Chondrocyte (in vitro differentiated cells): ENCODE measurements around the gene NT5DC4. TPM values are rescaled to one million over a fixed set of nuclear protein-coding genes. Genes with fewer than 3 reads are reported as not detected.

Experiments used
- DNase-seq: peaks from one replicate; pipeline ENCODE4 v3.0.0; 2021; ENCODE audit warnings: mixed read lengths, low spot score
- H3K27ac Mint-ChIP-seq: one replicate; pipeline ENCODE4 v1.8.0; 2021; ENCODE audit warnings: mild to moderate bottlenecking, moderate library complexity, mixed read lengths; ENCODE audit not compliant: unreplicated experiment
- H3K27me3 Mint-ChIP-seq: 2 replicates; pipeline ENCODE4 v1.8.0; 2021; ENCODE audit warnings: low read depth, mixed read lengths
- H3K36me3 Mint-ChIP-seq: 2 replicates; pipeline ENCODE4 v1.8.0; 2021; ENCODE audit warnings: low read depth, mixed read lengths
- H3K4me1 Mint-ChIP-seq: 2 replicates; pipeline ENCODE4 v1.8.0; 2021; ENCODE audit warnings: low read depth, mild to moderate bottlenecking, mixed read lengths
- H3K4me3 Mint-ChIP-seq: one replicate; pipeline ENCODE4 v1.8.0; 2021; ENCODE audit warnings: mild to moderate bottlenecking, moderate library complexity, mixed read lengths; ENCODE audit not compliant: unreplicated experiment
- H3K9me3 Mint-ChIP-seq: 2 replicates; pipeline ENCODE4 v1.8.0; 2021; ENCODE audit warnings: low read depth, mixed read lengths
- total RNA-seq: library from RNA; stranded (reverse); gene quantifications from 3 replicates; pipeline ENCODE4 v1.2.1, GENCODE V29; 2021
- TF ChIP-seq, protein P1 (sequence below): fragments of 200-600 bp; sonication (generic); IDR thresholded peaks from 2 replicates; pipeline ENCODE4 v1.5.0; 2021; ENCODE audit warnings: antibody characterized with exemption, mild to moderate bottlenecking, moderate library complexity

Gene NT5DC4
- total RNA-seq, 1 donor from 2014 or later, result not detected

DNA sequence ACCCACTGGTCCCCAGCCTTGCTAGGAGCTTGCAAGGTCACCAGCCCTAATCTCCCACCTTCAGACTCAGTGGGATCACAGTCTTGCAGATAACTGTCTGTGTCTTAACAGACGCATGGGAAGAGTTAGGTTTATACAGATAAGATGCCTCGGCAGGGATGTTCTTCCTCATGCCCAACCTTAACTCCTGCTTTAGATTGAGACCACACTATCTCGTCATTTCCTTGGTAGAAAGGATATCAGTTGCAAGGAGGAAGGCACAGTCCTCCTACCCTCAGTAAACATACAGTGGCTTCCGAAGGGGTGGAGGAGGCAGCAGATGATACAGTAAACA, 7.2 kb downstream of the NT5DC4 start:
- no peak for DNase-seq
- H3K36me3 Mint-ChIP-seq, result no peaks in the 10 kb centered on the region
- H3K9me3 Mint-ChIP-seq, result no peaks in the 10 kb centered on the region
- no peak overlapping the region for H3K27ac Mint-ChIP-seq
- peaks cover 17% of the 10 kb centered on the region for H3K4me1 Mint-ChIP-seq
- H3K4me3 Mint-ChIP-seq, result no peak overlapping the region
- TF ChIP-seq, protein P1, sequence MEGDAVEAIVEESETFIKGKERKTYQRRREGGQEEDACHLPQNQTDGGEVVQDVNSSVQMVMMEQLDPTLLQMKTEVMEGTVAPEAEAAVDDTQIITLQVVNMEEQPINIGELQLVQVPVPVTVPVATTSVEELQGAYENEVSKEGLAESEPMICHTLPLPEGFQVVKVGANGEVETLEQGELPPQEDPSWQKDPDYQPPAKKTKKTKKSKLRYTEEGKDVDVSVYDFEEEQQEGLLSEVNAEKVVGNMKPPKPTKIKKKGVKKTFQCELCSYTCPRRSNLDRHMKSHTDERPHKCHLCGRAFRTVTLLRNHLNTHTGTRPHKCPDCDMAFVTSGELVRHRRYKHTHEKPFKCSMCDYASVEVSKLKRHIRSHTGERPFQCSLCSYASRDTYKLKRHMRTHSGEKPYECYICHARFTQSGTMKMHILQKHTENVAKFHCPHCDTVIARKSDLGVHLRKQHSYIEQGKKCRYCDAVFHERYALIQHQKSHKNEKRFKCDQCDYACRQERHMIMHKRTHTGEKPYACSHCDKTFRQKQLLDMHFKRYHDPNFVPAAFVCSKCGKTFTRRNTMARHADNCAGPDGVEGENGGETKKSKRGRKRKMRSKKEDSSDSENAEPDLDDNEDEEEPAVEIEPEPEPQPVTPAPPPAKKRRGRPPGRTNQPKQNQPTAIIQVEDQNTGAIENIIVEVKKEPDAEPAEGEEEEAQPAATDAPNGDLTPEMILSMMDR, result no peak
- no peaks in the 10 kb centered on the region for H3K27me3 Mint-ChIP-seq

DNA sequence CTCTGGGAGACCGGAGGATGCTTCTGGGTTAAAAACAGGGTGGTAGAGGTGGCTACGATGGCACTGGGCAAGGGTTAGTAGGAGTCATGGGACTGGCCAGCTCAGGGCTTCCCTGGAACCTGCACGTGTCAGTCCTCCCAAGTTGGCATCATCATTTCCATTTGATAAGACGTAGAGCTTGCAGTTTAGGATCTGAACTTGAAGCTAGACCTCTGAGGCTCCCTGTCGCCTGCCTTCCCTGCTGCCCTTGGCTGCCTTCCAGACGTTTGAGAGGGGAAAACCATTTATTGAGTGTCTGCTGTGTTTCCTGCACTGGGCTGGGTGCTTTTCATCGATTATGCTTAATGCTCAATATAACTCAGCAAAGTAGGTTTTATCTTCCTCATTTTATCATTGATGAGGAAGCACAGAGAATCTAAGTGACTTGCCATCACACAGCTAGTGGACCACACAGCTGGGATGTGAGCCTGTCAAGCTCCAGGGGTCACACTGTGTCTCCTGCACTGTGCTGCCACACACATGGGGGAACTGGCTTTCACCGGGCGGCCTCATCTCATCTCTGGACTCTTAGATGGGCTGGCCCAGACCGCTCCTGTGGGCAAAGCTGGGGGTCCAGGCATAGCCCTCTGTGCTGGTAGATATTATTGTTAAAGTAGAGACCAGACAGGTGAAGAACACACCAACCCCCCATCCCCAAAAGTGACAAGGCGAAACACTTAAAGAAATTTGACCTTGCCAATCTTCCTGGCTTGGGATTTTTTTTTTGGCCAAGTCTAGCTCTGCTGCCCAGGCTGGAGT, 7.8 kb downstream of the NT5DC4 start:
- Mint-ChIP-seq H3K36me3 (no peaks in the 10 kb centered on the region), H3K27me3 (no peaks in the 10 kb centered on the region)

DNA sequence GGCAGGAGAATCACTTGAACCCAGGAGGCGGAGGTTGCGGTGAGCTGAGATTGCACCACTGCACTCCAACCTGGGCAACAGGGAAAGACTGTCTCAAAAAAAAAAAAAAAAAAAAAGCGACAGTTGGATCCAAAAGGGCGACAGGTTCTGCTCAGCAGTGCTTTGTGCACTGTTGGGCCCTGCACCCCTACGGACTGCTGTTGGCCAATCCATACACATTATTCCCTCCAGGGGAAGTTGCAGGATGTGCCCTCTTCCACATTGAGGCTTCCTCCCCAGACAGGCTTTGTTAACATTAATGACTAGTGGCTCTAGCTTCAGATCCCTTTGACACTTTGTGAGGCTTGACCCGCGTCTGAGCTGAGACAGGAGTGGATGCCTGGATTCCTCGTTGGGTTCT, 9.4 kb downstream of the NT5DC4 start:
- H3K27me3 Mint-ChIP-seq, result no peaks in the 10 kb centered on the region
- no peak for DNase-seq
- no peaks in the 10 kb centered on the region for H3K36me3 Mint-ChIP-seq
- no peak overlapping the region for H3K27ac Mint-ChIP-seq
- H3K9me3 Mint-ChIP-seq, result no peaks in the 10 kb centered on the region
- H3K4me1 Mint-ChIP-seq, result peaks cover 17% of the 10 kb centered on the region
- no peak overlapping the region for H3K4me3 Mint-ChIP-seq
- TF ChIP-seq, protein P1, result no peak

More for the DNA sequence above, 7.8 kb downstream of the NT5DC4 start:
- DNase-seq, result no peak
- Mint-ChIP-seq H3K4me1 (peaks cover 17% of the 10 kb centered on the region), H3K4me3 (no peak overlapping the region), H3K9me3 (no peaks in the 10 kb centered on the region), H3K27ac (no peak overlapping the region)
- TF ChIP-seq, protein P1, result no peak

DNA sequence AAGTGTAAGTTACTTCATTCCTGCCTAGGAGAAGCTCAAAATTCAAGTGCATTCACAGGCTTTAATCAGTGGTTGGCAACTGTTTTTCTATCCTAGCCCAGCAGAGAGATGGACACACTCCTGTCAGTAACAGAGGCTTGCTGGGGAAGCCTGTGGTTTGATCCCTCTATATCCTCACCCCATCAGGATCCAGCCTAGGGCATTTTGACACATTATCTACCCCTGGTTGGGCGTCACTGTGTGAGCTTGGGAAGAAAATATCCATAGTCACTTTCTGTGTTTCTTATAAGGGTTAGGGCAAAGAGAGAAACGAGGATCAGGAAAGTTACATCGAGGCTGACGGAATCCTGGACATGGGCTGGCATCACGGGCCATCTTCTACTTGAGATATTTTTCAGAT, 10.0 kb downstream of the NT5DC4 start:
- no peak overlapping the region for H3K4me3 Mint-ChIP-seq
- no peak overlapping the region for H3K27ac Mint-ChIP-seq
- H3K36me3 Mint-ChIP-seq, result no peaks in the 10 kb centered on the region
- H3K4me1 Mint-ChIP-seq, result peaks cover 17% of the 10 kb centered on the region
- no peaks in the 10 kb centered on the region for H3K9me3 Mint-ChIP-seq
- TF ChIP-seq, protein P1, result no peak
- H3K27me3 Mint-ChIP-seq, result no peaks in the 10 kb centered on the region
- no peak for DNase-seq

DNA sequence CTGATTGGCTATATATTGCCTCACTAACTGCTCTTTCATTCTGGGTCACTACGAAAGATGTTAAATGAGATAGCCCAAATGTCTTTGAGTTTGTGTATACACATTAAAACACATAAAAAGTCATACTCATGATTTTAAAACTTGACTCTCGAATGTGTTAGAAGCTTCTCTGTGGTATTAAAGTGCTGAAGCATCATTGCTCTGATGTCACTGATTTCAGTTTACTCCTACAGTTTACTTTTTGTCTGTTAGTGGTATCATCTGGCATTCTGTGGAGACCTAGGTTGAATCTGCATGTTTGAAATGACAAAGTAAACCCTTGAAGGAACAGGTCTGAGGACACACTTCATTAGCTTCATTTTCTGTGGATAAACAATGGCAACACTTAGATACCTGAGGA, 10.7 kb downstream of the NT5DC4 start:
- H3K4me1 Mint-ChIP-seq, result peaks cover 16% of the 10 kb centered on the region
- H3K9me3 Mint-ChIP-seq, result no peaks in the 10 kb centered on the region
- no peak overlapping the region for H3K27ac Mint-ChIP-seq
- no peaks in the 10 kb centered on the region for H3K27me3 Mint-ChIP-seq
- H3K36me3 Mint-ChIP-seq, result no peaks in the 10 kb centered on the region
- H3K4me3 Mint-ChIP-seq, result no peak overlapping the region
- no peak for DNase-seq
- TF ChIP-seq, protein P1, result no peak
